ENCODE data around the gene TTC21A. TPM values are rescaled to one million over a fixed set of nuclear protein-coding genes. Genes with fewer than 3 reads are reported as not detected.

The TTC21A gene
- total RNA-seq, 4 donors from 2014 or later = 0.33 to 4.3 (median 1.1) TPM

DNA sequence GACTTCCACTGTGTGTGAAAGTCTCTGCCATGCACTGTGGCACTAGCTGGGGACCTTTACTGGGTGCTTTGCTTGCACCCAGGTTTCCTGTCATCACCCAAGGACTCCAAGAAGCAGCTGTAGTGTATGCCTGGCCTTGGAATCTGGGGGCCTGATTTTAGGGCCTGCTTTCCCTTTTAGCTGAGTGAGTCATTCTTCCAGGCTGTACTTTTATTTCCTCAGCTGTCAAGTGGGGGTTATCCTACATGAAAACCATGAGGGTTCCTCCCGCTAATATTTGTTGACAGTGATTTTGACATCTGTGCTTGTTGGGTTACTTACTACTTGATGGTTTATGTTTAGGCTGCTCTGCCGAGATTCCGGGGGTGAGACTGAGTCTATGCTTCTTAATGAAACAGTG lies 18.6 kb upstream of the TTC21A start:
- Histone ChIP-seq H3K4me3 (no peak overlapping the region), H3K27ac (no peak overlapping the region), H3K27me3 (no peaks in the 10 kb centered on the region), H3K9me3 (no peaks in the 10 kb centered on the region), H3K4me1 (no peaks in the 10 kb centered on the region), H3K36me3 (peaks cover 7 to 88% of the 10 kb centered on the region in 2 donors)
- DNase-seq (no peak), ATAC-seq (no peak)
- TF ChIP-seq, protein P1, sequence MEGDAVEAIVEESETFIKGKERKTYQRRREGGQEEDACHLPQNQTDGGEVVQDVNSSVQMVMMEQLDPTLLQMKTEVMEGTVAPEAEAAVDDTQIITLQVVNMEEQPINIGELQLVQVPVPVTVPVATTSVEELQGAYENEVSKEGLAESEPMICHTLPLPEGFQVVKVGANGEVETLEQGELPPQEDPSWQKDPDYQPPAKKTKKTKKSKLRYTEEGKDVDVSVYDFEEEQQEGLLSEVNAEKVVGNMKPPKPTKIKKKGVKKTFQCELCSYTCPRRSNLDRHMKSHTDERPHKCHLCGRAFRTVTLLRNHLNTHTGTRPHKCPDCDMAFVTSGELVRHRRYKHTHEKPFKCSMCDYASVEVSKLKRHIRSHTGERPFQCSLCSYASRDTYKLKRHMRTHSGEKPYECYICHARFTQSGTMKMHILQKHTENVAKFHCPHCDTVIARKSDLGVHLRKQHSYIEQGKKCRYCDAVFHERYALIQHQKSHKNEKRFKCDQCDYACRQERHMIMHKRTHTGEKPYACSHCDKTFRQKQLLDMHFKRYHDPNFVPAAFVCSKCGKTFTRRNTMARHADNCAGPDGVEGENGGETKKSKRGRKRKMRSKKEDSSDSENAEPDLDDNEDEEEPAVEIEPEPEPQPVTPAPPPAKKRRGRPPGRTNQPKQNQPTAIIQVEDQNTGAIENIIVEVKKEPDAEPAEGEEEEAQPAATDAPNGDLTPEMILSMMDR (IDR thresholded peaks at IDR 0.05 in 4 of 5, conservative IDR thresholded peaks at IDR 0.05 in 1 of 5) = no peak
- no peak for TF ChIP-seq POLR2A (IDR thresholded peaks at IDR 0.05)
- in situ Hi-C loops (cut with MboI; ENCODE audit: low sequenced_read_pairs in 4 of 4) (no loop called here), intact Hi-C loops (cut with DNase I; ENCODE audit: low total_unique reads) (no loop called here)

DNA sequence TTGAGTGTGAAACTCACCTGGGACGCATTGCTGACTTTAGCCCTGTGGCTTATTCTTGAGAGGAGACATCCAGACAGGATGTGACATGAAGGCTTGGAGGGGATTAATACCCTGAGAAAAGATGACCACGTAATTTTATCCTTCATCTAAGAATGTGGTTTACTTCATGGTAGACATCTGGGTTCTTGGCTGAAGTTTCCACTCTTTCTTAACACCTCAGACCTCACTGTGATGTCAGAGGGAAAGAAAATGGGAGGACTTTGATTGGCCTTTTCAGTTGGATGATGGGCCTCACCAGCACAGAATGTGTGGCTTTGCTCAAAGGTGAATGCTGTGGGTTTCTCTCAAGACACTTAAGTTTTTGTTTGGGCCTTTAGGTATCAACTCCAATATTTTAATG lies 16.6 kb upstream of the TTC21A start:
- H3K27ac ChIP-seq = no peak overlapping the region
- DNase-seq (no peak), ATAC-seq (no peak)
- no peaks in the 10 kb centered on the region for H3K9me3 ChIP-seq
- TF ChIP-seq, protein P1 (IDR thresholded peaks at IDR 0.05 in 4 of 5, conservative IDR thresholded peaks at IDR 0.05 in 1 of 5) = no peak
- no peak overlapping the region for H3K4me3 ChIP-seq
- peaks cover 7 to 92% of the 10 kb centered on the region in 2 donors for H3K36me3 ChIP-seq
- H3K4me1 ChIP-seq = no peaks in the 10 kb centered on the region
- in situ Hi-C loops (cut with MboI; ENCODE audit: low sequenced_read_pairs in 4 of 4) = no loop called here
- intact Hi-C loops (cut with DNase I; ENCODE audit: low total_unique reads) = no loop called here
- no peaks in the 10 kb centered on the region for H3K27me3 ChIP-seq

DNA sequence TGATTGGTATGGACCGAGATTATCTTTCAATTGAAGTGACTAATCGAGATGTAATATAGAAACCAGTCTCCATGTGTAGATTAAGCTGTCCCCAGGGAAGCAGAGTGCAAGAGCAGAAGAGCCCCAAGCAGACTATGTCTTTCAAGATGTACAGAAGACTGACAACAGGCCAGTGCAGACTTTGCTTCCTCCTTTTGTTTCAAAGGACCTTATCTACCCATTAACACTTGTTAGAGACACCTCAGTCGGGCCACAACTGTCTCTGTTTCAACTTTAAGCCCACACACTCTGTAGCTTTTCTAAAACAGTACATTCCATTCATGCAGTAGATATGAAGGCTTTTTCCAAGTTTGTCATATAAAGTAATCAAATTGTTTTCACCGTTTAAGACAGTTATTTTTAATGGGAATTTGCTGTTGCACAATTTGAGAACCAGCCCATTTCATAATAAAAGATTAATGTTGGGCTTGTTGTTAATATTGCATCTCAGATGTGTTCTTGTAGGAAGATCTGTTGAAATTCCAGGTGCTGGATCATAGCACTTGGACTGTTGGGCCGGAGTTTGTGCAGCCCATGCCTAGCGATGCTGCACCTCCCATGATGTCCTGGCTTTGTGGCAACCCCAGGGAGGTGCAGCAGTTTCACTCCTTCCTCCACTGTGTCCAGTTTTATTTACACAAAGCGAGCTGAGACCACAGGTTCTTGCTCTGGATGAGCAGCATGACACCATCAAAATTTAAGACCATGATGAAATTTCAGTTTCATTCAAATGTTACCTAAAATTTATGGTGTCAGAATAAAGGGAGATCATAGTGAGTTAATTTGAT lies 12.4 kb upstream of the TTC21A start:
- DNase-seq (no peak), ATAC-seq (no peak)
- intact Hi-C loops (cut with DNase I; ENCODE audit: low total_unique reads) = no loop called here
- Histone ChIP-seq H3K27me3 (no peaks in the 10 kb centered on the region), H3K9me3 (no peaks in the 10 kb centered on the region), H3K36me3 (peaks cover 5 to 96% of the 10 kb centered on the region in 2 donors), H3K27ac (no peak overlapping the region), H3K4me1 (no peaks in the 10 kb centered on the region), H3K4me3 (no peak overlapping the region)
- TF ChIP-seq POLR2A (IDR thresholded peaks at IDR 0.05) = no peak
- TF ChIP-seq, protein P1 (IDR thresholded peaks at IDR 0.05 in 4 of 5, conservative IDR thresholded peaks at IDR 0.05 in 1 of 5) = no peak
- in situ Hi-C loops (cut with MboI; ENCODE audit: low sequenced_read_pairs in 4 of 4) = no loop called here

DNA sequence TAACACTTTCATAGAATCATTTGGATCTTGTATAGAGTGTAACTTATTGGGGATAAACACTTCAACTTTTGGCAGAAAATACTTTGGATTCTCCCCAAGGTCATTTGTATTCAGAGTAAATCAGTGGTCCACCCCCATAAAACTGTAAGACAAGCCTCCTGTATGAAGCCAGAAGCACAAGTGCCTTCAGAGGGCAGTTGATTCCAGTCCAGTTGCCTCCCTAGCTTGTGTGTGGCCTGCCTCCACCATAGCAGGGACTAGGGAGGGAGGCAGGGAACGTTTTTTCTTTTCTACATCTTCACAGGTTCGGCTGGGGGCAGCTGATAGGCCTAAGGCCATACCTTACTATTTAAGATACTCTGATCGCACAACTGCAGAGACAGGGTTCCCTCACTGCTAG lies 11.7 kb upstream of the TTC21A start:
- H3K4me3 ChIP-seq = no peak overlapping the region
- H3K9me3 ChIP-seq = no peaks in the 10 kb centered on the region
- H3K36me3 ChIP-seq = peaks cover 0 to 93% of the 10 kb centered on the region in 2 donors
- H3K27me3 ChIP-seq = no peaks in the 10 kb centered on the region
- TF ChIP-seq POLR2A (IDR thresholded peaks at IDR 0.05) = no peak
- TF ChIP-seq, protein P1 (IDR thresholded peaks at IDR 0.05 in 4 of 5, conservative IDR thresholded peaks at IDR 0.05 in 1 of 5) = no peak
- intact Hi-C loops (cut with DNase I; ENCODE audit: low total_unique reads) = no loop called here
- no peak for ATAC-seq
- H3K4me1 ChIP-seq = no peaks in the 10 kb centered on the region
- in situ Hi-C loops (cut with MboI; ENCODE audit: low sequenced_read_pairs in 4 of 4) = no loop called here
- DNase-seq = no peak
- H3K27ac ChIP-seq = no peak overlapping the region
